ENCODE measurements around the gene LPIN1.
"Not testable (repeated sequence)": the region's sequence is repeated elsewhere in the genome, so short reads cannot be mapped to it uniquely, and the experiment has no call there.

The LPIN1 gene

GRCh38 chr2:11856095-11856494 lies 109.7 kb downstream of the LPIN1 start:
- peaks cover 46% of the 10 kb centered on the region for H3K9me3 Mint-ChIP-seq
- H3K4me3 Mint-ChIP-seq = no peak overlapping the region
- peaks cover 23% of the 10 kb centered on the region for H3K27me3 Mint-ChIP-seq (ENCODE audit: low read depth)
- peaks cover 5% of the 10 kb centered on the region for H3K4me1 Mint-ChIP-seq
- peaks cover 13% of the 10 kb centered on the region for H3K36me3 Mint-ChIP-seq (ENCODE audit: low read depth)
- no peak overlapping the region for H3K27ac Mint-ChIP-seq
- TF ChIP-seq, protein P1, sequence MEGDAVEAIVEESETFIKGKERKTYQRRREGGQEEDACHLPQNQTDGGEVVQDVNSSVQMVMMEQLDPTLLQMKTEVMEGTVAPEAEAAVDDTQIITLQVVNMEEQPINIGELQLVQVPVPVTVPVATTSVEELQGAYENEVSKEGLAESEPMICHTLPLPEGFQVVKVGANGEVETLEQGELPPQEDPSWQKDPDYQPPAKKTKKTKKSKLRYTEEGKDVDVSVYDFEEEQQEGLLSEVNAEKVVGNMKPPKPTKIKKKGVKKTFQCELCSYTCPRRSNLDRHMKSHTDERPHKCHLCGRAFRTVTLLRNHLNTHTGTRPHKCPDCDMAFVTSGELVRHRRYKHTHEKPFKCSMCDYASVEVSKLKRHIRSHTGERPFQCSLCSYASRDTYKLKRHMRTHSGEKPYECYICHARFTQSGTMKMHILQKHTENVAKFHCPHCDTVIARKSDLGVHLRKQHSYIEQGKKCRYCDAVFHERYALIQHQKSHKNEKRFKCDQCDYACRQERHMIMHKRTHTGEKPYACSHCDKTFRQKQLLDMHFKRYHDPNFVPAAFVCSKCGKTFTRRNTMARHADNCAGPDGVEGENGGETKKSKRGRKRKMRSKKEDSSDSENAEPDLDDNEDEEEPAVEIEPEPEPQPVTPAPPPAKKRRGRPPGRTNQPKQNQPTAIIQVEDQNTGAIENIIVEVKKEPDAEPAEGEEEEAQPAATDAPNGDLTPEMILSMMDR (IDR thresholded peaks at IDR 0.05; ENCODE audit: unreplicated experiment in 3 of 3) = no peak

- peaks cover 31% of the 10 kb centered on the region for H3K27me3 Mint-ChIP-seq (ENCODE audit: low read depth)
- TF ChIP-seq, protein P1 (IDR thresholded peaks at IDR 0.05; ENCODE audit: unreplicated experiment in 3 of 3) = no peak
- H3K27ac Mint-ChIP-seq = no peak overlapping the region
- H3K4me1 Mint-ChIP-seq = peaks cover 22% of the 10 kb centered on the region
- H3K36me3 Mint-ChIP-seq (ENCODE audit: low read depth) = peaks cover 13% of the 10 kb centered on the region
- H3K9me3 Mint-ChIP-seq = peaks cover 49% of the 10 kb centered on the region
- no peak overlapping the region for H3K4me3 Mint-ChIP-seq
Observed at GRCh38 chr2:11858883-11859282, 112.5 kb downstream of the LPIN1 start.

GRCh38 chr2:11859975-11860374 lies 113.5 kb downstream of the LPIN1 start:
- not testable (repeated sequence) for H3K27ac Mint-ChIP-seq, H3K4me3 Mint-ChIP-seq
- Mint-ChIP-seq H3K4me1 (peaks cover 25% of the 10 kb centered on the region), H3K9me3 (peaks cover 49% of the 10 kb centered on the region), H3K27me3 (ENCODE audit: low read depth) (peaks cover 30% of the 10 kb centered on the region), H3K36me3 (ENCODE audit: low read depth) (peaks cover 13% of the 10 kb centered on the region)

GRCh38 chr2:11861044-11861443 lies 114.6 kb downstream of the LPIN1 start:
- Mint-ChIP-seq H3K36me3 (ENCODE audit: low read depth) (peaks cover 13% of the 10 kb centered on the region), H3K27me3 (ENCODE audit: low read depth) (peaks cover 22% of the 10 kb centered on the region), H3K9me3 (peaks cover 46% of the 10 kb centered on the region), H3K27ac (no peak overlapping the region), H3K4me3 (no peak overlapping the region), H3K4me1 (peaks cover 20% of the 10 kb centered on the region)
- TF ChIP-seq, protein P1 (IDR thresholded peaks at IDR 0.05; ENCODE audit: unreplicated experiment in 3 of 3) = no peak

- Mint-ChIP-seq H3K4me1 (peaks cover 20% of the 10 kb centered on the region), H3K27me3 (ENCODE audit: low read depth) (peaks cover 22% of the 10 kb centered on the region), H3K9me3 (peaks cover 36% of the 10 kb centered on the region), H3K36me3 (ENCODE audit: low read depth) (peaks cover 13% of the 10 kb centered on the region), H3K4me3 (no peak overlapping the region), H3K27ac (no peak overlapping the region)
- TF ChIP-seq, protein P1 (IDR thresholded peaks at IDR 0.05; ENCODE audit: unreplicated experiment in 3 of 3) = no peak
Observed at GRCh38 chr2:11862049-11862448, 115.6 kb downstream of the LPIN1 start.

GRCh38 chr2:11863103-11863502 lies 116.7 kb downstream of the LPIN1 start:
- H3K27me3 Mint-ChIP-seq (ENCODE audit: low read depth) = peaks cover 18% of the 10 kb centered on the region
- H3K9me3 Mint-ChIP-seq = peaks cover 26% of the 10 kb centered on the region
- H3K36me3 Mint-ChIP-seq (ENCODE audit: low read depth) = peaks cover 9% of the 10 kb centered on the region
- TF ChIP-seq, protein P1 (IDR thresholded peaks at IDR 0.05; ENCODE audit: unreplicated experiment in 3 of 3) = no peak
- H3K27ac Mint-ChIP-seq = peak overlapping the region in 1 of 3 experiments; percentile 61
- no peak overlapping the region for H3K4me3 Mint-ChIP-seq
- H3K4me1 Mint-ChIP-seq = peaks cover 20% of the 10 kb centered on the region
